CD4-positive, alpha-beta T cell treated with Interleukin-4 for 1 hour (primary cell): ENCODE measurements around the gene SLC26A11.
A peak's percentile ranks its signal among the peaks of the same experiment; 100 is the strongest.
"Not testable (repeated sequence)": the region's sequence is repeated elsewhere in the genome, so short reads cannot be mapped to it uniquely, and the experiment has no call there.

Source experiments
- DNase-seq, 2 donors: peaks; one replicate each; pipeline ENCODE4 v3.0.0-alpha.2; 2020 to 2022

Gene SLC26A11

DNA sequence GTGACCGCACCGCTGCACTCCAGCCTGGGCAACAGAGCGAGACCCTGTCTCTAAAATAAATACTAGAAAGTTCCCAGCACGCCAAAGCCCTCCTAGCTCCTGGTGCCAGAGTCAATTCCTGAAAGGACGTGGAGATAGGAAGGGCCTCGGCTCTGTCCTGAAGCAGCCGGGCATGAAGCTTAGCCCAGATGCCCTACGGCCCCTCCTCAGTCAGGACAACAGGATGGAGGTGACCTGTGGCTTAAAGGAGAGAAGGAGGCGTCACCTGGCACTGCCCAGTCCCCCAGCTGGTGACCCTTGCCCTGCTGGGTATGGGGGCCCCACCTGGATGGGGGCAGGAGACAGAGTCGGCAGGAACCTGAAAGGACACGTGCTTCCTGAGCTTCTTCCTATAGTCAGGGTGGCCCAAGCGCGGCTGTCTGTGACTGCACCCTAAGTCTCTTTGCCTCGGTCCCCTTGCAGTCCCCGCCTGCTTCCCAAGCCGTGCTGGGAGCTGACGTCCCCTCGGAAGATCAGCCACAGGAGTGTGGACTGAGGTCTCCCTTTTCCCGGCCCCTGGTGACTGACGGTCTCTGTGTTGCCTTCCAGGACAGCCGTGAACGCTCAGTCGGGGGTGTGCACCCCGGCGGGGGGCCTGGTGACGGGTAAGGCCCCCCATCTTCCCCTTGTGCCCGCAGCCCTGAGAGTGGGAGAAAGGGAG is 25.5 kb downstream of the SLC26A11 start:
- no peak for DNase-seq

- no peak for DNase-seq
Measured at GRCh38 chr17:80246266-80246681, 26.0 kb downstream of the SLC26A11 start.

DNA sequence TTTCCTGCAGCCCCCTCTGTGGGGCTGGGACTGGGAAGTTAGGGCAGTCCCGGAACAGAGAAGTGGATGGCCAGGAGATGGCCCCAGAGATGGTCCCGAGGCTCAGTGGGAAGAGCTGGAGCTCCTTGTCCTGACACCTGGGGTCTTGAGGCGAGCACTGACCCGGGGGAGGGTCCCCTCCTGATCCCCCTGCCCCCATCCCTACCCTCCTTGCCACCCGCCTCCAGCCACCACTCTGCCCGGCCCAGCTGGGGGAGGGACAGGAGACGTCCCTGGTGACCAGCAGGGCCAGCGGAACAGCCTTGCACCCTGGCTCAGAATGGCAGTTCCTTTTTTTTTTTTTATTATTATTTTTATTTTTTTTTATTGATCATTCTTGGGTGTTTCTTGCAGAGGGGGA is 26.5 kb downstream of the SLC26A11 start:
- DNase-seq, result no peak

GRCh38 chr17:80247561-80247960 is 27.3 kb downstream of the SLC26A11 start:
- no peak for DNase-seq

GRCh38 chr17:80248001-80248893 is 28.0 kb downstream of the SLC26A11 start:
- DNase-seq, result no peak

DNA sequence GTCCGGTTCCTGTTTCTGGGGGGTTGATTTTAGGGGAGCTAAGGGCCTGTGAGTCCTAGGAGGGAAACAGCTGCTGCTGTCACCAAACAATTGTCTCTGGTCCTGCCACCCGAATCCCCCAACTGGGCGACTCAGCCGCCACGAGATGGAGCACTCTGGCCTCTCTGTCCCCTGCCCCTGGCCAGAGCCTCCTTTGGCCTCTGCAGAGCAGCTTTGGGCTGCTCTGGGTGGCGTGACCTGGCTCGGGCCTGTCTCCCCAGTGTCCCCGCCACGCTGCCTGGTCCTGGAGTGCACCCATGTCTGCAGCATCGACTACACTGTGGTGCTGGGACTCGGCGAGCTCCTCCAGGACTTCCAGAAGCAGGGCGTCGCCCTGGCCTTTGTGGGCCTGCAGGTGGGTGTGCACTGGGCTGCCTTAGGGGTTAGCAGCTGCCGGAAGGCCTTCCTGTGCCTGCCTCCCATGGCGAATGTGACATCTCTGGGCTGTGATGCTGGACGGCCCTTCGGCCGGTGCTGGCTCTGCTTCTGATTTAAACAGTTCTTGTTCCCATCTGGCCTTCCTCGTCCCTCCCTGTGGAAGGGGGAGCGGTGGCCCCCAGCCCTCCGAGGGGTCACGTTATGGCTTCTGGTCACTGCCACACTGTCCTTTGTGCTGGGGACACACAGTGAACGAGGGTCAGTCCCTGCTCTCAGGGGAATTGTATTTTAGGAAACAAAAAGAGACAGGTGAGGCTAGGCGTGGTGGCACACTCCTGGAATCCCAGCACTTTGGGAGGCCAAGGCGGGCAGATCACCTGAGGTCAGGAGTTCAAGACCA is 28.9 kb downstream of the SLC26A11 start:
- DNase-seq, result no peak

DNA sequence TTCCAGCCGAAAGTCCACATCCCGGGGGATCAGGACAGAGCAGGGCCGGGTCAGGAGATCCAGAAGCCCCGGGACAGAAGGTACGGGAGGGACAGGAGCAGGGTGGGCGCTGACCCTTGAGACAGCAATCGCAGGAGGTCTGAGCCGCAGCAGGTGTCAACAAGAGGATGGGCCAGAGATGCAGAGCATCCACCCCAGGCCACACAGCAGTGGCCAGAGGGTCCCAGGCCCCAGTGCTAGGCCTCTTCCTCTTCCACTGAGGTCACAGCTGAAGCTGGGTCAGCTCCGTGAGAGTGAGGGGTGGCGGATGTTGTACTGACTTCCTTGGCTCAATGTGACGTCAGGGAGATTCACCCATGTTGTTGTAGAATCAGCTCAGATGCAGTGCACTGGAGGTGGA is 31.7 kb downstream of the SLC26A11 start:
- no peak for DNase-seq

- peak; percentile 88 for DNase-seq
Measured at GRCh38 chr17:80252871-80253270, 32.6 kb downstream of the SLC26A11 start.

GRCh38 chr17:80253631-80254395 is 33.6 kb downstream of the SLC26A11 start:
- no peak for DNase-seq

GRCh38 chr17:80254396-80255251 is 34.4 kb downstream of the SLC26A11 start:
- peak; percentile 68 to 79 for DNase-seq

DNA sequence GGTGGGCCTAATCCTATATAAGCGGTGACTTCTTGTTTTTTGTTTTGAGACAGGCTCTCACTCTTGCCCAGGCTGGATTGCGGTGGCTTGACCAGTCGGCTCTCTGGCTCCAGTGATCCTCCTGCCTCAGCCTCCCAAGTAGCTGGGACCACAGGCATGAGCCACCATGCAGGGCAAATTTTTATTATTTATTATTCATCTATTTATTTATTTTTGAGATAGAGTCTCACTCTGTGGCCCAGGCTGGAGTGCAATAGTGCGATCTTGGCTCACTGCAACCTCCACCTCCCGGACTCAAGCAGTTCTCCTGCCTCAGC is 35.8 kb downstream of the SLC26A11 start:
- DNase-seq, result no peak

DNA sequence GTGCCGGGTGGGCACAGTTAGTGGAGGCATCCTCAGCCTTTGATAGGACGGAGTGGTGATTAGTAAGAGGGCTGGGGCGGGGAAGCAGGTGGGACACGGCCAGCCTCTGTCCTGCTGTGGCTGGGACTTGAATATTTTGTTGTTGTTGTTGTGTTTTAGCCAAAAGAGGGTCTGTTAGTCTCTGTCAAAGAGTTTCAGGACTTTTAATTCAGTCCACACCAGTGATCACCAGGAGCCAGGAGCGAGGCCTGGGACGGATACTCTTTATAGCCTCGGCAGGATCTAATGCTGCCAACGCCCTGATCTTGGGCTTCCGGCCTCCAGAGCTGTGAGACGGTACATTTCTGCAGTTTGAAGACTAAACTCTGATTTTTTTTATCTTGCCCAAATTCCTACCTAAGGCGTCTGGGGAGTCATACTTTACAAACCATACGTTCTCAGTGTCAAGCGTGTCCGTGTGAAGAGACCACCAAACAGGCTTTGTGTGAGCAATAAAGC is 37.5 kb downstream of the SLC26A11 start:
- DNase-seq, result no peak

DNA sequence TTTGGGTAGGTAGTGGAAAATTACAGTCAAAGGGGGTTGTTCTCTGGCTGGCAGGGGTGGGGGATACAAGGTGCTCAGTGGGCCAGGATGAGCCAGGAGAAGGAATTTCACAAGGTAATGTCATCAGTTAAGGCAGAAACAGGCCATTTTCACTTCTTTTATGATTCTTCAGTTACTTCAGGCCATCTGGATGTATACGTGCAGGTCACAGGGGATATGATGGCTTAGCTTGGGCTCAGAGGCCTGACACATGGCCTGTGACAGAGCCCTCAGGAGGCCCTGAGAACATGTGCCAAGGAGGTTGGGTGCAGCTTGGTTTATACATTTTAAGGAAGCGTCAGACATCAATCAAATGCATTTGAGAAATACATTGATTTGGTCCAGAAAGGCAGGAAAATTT is 38.1 kb downstream of the SLC26A11 start:
- not testable (repeated sequence) for DNase-seq

DNA sequence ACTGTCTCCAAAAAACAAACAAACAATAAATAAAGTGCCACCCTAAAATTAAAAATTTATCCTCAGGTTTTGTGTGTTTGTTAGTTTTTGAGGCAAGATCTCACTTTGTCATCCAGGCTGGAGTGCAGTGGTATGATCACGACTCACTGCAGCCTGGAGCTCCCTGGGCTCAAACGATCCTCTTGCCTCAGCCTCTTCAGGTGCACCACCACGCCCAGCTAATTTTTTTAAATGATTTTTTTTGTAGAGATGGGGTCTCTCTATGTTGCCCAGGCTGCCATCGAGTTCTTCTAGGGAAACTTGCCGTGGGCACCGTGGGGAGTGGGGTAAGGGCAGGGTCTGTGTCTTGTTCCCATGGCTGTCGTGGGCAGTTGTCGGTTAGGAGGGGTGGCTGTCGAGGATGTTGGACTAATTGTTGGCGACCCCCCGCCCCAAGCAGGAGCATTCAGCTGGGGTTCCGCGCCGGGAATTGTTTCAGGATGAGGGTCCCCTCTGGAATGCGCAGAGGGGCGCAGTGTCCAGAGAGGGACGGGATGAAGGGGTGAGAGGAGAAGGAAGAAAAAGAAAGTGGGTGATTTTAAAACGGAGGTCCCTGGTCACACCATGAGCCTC is 39.3 kb downstream of the SLC26A11 start:
- DNase-seq, result no peak

DNA sequence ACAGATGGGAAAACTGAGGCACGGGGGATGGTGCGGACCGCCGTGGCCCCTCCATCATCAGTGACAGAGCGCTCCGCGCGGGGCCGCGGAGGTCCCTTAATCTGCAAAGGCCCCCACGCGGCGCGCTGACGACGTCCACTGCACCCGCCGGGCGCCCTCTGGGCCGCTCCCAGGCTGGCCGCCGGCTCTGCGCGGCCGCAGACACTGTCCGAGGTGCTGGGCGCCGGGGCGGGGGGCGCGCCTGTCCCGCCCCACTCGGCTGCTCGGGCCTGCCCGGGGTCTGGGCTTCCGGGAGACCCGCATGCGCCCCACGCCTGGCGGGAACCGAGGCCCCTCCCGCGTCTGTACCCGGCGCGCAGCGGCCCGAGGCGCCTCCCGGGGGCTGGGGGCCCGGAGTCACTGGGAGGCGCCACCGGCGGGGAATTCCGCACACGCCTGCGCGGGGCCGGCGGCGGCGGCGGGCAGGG is 39.9 kb downstream of the SLC26A11 start:
- peak; percentile 81 to 83 for DNase-seq

DNA sequence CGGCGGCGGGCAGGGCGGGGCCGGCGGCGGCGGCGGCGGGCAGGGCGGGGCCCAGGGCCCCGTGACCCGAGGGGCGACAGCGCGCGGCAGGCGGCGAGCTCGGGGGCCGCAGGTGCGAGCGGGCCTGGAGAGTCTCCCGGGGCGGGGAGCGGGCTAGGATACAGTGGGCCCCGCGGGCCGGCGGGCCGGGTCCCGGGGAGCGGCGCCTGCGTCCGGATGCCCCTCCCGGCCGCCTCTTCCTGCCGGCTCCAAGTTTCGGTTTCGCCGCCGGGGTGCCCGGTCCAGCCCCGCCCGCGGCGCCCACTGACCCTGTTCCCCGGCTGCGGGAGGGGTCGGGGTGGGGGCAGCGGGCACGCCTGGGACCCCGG is 40.5 kb downstream of the SLC26A11 start, which contains the start of gene RNF213:
TSS of gene RNF213 (plus strand) at position 62 of the 368 bp plus-strand sequence. CDS start 2,830 bp downstream, outside the sequence.
- DNase-seq, result peak; percentile 55 to 65

- peak; percentile 74 to 83 for DNase-seq
Measured at GRCh38 chr17:80261159-80261894, 41.1 kb downstream of the SLC26A11 start.

DNA sequence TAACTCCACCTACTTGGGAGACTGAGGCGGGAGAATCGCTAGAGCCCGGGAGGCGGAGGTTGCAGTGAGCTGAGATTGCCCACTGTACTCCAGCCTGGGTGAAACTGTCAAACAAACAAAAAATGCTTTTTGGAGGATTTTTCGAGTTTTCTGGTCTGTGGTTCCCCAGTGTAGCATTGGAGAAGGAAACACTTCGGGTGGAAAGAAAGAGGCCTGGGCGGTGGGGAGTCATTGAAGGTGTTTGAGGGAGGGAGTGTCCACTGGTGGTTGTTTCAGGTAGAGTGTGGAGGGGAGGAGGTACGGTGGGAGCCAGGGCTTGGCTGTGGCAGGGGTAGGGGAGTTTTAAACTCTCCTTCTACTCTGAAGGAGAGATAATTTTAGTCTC is 41.7 kb downstream of the SLC26A11 start:
- DNase-seq, result no peak

DNA sequence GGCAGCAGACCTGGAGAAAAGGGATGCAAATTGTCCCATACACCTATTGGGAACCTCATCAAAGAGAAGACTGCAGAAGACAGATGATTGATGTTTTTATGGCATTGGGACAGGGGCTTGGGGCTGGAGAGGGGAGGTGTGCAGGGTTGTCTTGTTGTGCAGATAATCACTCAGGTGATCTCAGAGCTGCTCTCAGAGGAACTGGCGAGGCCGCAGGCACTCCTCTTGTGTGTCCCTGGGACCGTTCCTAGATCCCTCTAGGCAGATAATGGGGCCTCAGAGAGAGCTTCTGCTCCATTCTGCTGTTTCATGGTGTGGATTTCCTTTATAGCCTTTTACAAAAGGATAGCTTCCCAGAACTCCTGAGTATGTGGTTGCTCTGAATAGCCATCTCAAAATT is 42.1 kb downstream of the SLC26A11 start:
- no peak for DNase-seq

- DNase-seq, result no peak
Measured at GRCh38 chr17:80262775-80263244, 42.6 kb downstream of the SLC26A11 start.
